HEK293 (cell line): ENCODE data around the gene SPATA31D3.

ENCODE experiments used
- CTCF ChIP-seq: fragments of 450-650 bp; formaldehyde crosslinking; IDR thresholded peaks from 2 replicates; pipeline ENCODE4 v1.5.1; 2016; ENCODE audit warnings: missing biosample characterization, missing genetic modification characterization
- HOXA7 ChIP-seq: sonication (generic); formaldehyde crosslinking; IDR thresholded peaks from 2 replicates; pipeline ENCODE4 v1.8.1; 2022; ENCODE audit warnings: missing genetic modification reagents, borderline replicate concordance
- KLF16 ChIP-seq: fragments of 450-650 bp; formaldehyde crosslinking; IDR thresholded peaks from 2 replicates; pipeline ENCODE4 v1.5.1; 2017; ENCODE audit warnings: missing biosample characterization, missing genetic modification characterization
- MYNN ChIP-seq: fragments of 450-650 bp; formaldehyde crosslinking; IDR thresholded peaks from 2 replicates; pipeline ENCODE4 v1.5.1; 2016; ENCODE audit warnings: missing biosample characterization, missing genetic modification characterization, borderline replicate concordance
- PRDM6 ChIP-seq: fragments of 450-650 bp; formaldehyde crosslinking; IDR thresholded peaks from 2 replicates; pipeline ENCODE4 v1.5.1; 2017; ENCODE audit warnings: missing biosample characterization, missing genetic modification characterization
- TSHZ1 ChIP-seq: fragments of 450-650 bp; formaldehyde crosslinking; IDR thresholded peaks from 2 replicates; pipeline ENCODE4 v1.5.1; 2016; ENCODE audit warnings: missing biosample characterization, missing genetic modification characterization, borderline replicate concordance
- ZBTB26 ChIP-seq: fragments of 450-650 bp; formaldehyde crosslinking; optimal IDR thresholded peaks from 2 replicates; pipeline ENCODE3; 2016; ENCODE audit warnings: missing biosample characterization, mild to moderate bottlenecking, missing genetic modification characterization
- ZNF274 ChIP-seq, 2 experiments: fragments of 200-500 bp in 1 of 2; fragments of 450-650 bp in 1 of 2; sonication (Bioruptor generic) in 1 of 2; formaldehyde crosslinking in 1 of 2; IDR thresholded peaks; 2 replicates each; pipeline versions ENCODE4 v1.5.1 to v1.6.1; 2014 to 2016; ENCODE audit warnings: borderline replicate concordance in 1 of 2, inconsistent platforms in 1 of 2, low read length in 1 of 2, missing biosample characterization in 1 of 2, missing genetic modification characterization in 1 of 2
- ZNF350 ChIP-seq: fragments of 450-650 bp; formaldehyde crosslinking; IDR thresholded peaks from 2 replicates; pipeline ENCODE4 v1.5.0; 2017; ENCODE audit warnings: missing biosample characterization, mild to moderate bottlenecking, missing genetic modification characterization
- ZNF473 ChIP-seq: fragments of 450-650 bp; formaldehyde crosslinking; IDR thresholded peaks from 2 replicates; pipeline ENCODE4 v1.5.1; 2017; ENCODE audit warnings: missing biosample characterization, missing genetic modification characterization
- ZNF558 ChIP-seq: fragments of 450-650 bp; formaldehyde crosslinking; IDR thresholded peaks from 2 replicates; pipeline ENCODE4 v1.5.1; 2016; ENCODE audit warnings: missing biosample characterization, missing genetic modification characterization
- ZNF701 ChIP-seq: fragments of 450-650 bp; formaldehyde crosslinking; IDR thresholded peaks from 2 replicates; pipeline ENCODE4 v1.5.1; 2016; ENCODE audit warnings: missing biosample characterization, missing genetic modification characterization
- ZNF837 ChIP-seq: fragments of 450-650 bp; formaldehyde crosslinking; IDR thresholded peaks from 2 replicates; pipeline ENCODE4 v1.5.1; 2016; ENCODE audit warnings: missing biosample characterization, missing genetic modification characterization

- TF ChIP-seq PRDM6 (tag by site-specific recombination), result no peak
- TF ChIP-seq CTCF, result no peak
- no peak for TF ChIP-seq ZNF473 (tag by site-specific recombination)
- no peak for TF ChIP-seq ZNF837 (tag by site-specific recombination)
- no peak for TF ChIP-seq ZNF350
- no peak for TF ChIP-seq ZNF701 (tag by site-specific recombination)
- no peak for TF ChIP-seq MYNN (tag by site-specific recombination)
- no peak for TF ChIP-seq TSHZ1
- no peak for TF ChIP-seq HOXA7
- TF ChIP-seq ZBTB26, result no peak
- TF ChIP-seq ZNF274 (IDR thresholded peaks at IDR 0.05; ENCODE audit: low read length), result no peak
- no peak for TF ChIP-seq ZNF274 (tag by site-specific recombination; IDR thresholded peaks at IDR 0.05; ENCODE audit: borderline replicate concordance)
- no peak for TF ChIP-seq KLF16 (tag by site-specific recombination)
- no peak for TF ChIP-seq ZNF558 (tag by site-specific recombination)
These were observed 26.7 kb downstream of the SPATA31D3 start for GRCh38 chr9:81969971-81970370.
